Stimulated activated CD4-positive, alpha-beta T cell treated with anti-CD3 and anti-CD28 coated beads, Interleukin-4, amount 100 ng/mL, for 48 hours (primary cell): Measurements from ENCODE around the gene OR51E1.

Source experiments
- DNase-seq, 2 donors: peaks; one replicate each; pipeline ENCODE4 v3.0.0-alpha.2; 2020; ENCODE audit warnings: low read depth in 2 of 2

The OR51E1 gene, protein sequence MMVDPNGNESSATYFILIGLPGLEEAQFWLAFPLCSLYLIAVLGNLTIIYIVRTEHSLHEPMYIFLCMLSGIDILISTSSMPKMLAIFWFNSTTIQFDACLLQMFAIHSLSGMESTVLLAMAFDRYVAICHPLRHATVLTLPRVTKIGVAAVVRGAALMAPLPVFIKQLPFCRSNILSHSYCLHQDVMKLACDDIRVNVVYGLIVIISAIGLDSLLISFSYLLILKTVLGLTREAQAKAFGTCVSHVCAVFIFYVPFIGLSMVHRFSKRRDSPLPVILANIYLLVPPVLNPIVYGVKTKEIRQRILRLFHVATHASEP

GRCh38 chr11:4643682-4644081 is at the start of gene OR51E1:
OR51E1 (plus strand) TSS chr11:4643982; CDS start chr11:4652527, 8,545 bp downstream.
- DNase-seq, result no peak

DNA sequence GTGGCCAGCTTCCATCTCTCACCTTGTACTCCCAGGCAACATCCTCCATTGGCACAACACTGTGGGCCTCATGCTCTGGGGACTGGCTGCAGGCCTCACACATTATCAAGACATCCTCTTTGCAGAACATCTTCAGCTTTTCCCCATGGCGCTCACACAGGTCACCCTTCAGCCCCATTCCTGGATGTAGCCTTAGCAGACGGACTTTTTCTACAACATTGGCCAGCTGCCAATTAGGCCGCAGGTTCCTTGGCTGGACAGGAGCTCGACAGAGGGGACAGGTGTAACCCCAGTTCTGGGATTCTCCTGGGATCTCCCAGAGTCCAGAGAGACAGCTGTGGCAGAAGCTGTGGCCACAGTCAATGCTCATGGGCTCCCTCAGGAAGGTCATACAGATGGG is 38.7 kb upstream of the OR51E1 start:
- no peak for DNase-seq

DNA sequence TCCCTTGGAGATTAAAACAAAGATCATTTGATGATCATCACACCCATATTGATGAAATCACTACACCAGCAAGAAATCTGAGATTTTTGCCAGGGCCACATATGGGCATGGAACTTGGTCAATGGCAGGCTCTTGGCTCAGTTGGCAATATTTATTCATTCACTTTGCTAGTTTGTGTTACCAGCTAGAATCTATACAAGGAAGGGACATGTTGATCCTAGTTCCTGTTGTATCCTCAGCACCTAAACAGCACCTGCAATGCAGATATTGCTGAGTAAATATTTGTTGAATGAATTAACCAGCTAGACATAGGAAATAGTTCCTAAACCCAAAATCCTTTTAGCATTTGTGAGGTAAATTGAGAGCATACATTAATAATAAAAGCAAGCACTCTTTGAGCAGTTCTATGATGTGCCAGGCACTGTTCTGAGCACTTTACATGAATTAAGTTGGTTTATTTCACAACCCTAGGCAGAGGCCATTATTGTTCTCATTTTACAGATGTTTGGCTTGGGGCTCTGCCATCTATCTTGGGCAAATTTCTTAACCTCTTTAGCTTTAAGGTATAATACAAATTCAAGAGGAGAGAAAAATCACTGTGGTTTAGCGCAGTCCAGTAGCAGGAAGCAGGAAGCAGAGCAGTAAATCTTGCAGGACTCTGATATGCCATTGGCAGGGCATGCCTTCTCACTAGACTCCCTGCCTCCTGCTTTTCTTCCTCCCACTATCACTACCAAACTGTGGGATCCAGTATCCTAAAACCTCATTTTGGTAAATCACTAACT is 37.4 kb upstream of the OR51E1 start:
- DNase-seq, result no peak

DNA sequence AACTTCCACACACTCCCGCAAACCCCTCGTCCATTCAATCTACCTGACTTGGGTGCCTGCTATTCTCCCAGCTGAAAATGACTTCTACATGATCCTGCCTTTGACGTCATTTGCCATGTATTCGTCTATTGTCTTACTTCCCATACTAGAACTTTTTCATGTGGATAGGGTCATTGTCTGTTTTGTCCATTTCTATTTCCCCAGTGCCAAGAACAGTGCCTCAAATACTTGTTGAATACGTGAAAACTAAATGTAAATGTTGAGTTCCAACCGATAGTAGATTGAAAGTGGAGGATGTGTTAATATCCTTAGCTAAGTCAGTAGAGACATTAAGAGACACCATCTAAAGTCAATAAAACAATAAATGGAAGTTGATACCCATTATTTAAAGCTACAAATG is 36.7 kb upstream of the OR51E1 start:
- no peak for DNase-seq

DNA sequence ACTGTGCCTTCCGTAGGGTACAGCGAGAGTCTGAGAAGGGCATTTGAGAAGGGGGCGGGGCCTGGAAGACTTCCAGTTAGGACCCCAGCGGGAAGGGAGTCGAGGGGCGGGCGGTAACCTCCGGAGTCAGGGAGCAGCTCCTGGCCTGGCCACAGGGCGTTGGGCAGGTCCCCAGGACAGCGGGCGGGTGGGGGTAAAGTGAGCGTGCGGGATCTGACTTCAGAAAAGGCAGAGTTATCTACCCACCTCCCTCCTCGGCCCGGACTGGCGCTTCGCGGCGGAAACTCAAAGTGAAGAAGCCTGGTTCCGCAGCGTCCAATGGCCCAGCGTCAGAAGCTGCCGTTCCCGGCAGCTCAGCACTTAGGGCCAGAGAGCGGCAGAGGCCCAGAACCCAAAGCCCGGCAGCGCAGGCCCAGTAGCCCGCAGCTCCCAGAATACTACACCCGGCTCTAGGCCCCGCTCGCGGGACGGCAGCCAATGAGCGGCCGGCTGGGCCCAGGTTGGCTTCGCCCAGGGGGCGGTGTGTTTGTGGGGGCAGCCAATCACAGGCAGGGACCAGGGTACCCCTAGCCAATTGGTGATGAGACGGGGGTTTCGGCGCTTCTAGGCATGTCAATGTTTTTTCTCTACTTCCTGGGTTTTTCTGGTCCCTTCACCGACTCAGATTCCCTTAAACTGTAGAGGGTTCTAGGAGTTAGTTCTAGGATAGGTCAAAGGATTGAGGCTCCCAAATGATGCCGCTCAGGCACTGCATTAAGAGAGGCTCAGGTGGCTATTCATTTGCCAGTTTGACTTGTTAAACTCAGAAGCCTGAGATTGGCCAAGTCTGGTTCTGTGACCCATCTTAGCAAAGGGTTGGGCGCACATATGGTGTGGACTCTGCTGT is 35.8 kb upstream of the OR51E1 start, which contains the start of gene TRIM68:
TSS of gene TRIM68 (minus strand) at position 451 of the 886 bp plus-strand sequence. CDS start 2,727 bp downstream, outside the sequence.
- peak; percentile 85 to 92 for DNase-seq

DNA sequence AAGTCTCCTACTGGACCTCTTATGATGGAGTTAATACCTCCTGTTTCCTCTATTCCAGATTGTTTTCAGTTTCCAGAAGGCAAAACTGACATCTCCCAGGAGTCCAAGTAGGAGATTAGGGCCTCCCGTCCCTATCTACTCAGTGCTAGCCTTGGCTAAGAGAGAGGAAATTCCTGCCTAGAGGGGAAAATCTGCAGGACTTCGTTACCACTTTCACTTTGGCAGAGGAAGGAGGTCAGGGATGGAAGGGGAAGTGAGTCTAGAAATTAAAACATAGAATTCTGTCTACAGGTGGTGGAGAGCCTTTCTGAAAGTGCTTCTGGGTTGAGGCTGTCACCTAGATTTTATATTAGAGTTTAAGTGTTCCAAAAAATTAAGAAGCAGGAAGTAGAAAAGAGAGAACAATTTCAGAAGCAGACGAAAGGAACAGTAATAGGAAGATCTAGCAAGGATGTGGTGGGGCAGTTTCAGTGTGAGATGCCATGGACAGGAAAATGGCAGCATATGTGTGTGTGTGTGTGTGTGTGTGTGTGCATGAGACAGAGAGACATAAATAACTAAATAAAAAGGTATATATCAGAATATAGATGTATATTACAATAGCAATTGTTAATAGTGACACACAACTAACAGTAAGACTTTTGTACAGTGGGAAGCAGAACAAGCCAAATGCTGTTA is 33.4 kb upstream of the OR51E1 start:
- DNase-seq, result no peak

- no peak for DNase-seq
These were observed 31.8 kb upstream of the OR51E1 start for GRCh38 chr11:4611986-4612385.

- DNase-seq, result no peak
These were observed 27.8 kb upstream of the OR51E1 start for GRCh38 chr11:4615856-4616444.

DNA sequence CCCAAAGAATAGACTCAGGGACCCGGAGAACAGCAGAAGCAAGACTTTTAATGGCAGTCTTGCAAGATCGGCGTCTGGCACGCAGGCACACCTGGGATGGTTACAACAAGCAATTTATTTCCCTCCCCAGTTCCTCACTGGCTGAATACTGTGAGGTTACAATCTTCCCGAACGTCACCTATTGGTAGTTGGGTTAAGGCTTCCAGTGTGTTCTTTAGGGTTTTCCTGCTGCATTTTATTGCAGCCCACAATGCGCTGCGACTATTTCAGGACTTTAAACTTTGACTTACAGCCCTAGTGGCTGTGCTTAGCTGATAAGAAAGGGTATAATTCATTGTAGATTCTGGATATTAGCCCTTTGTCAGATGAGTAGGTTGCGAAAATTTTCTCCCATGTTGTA is 24.3 kb upstream of the OR51E1 start:
- DNase-seq, result no peak

GRCh38 chr11:4626207-4627099 is 17.3 kb upstream of the OR51E1 start:
- peak; percentile 54 to 57 for DNase-seq

GRCh38 chr11:4636136-4636535 is 7.6 kb upstream of the OR51E1 start:
- DNase-seq, result no peak

GRCh38 chr11:4636962-4637661 is 6.7 kb upstream of the OR51E1 start, which contains the start of gene OR51D1:
OR51D1 (plus strand) TSS chr11:4637477; CDS start chr11:4639791, 2,314 bp downstream.
- peak; percentile 45 to 64 for DNase-seq

DNA sequence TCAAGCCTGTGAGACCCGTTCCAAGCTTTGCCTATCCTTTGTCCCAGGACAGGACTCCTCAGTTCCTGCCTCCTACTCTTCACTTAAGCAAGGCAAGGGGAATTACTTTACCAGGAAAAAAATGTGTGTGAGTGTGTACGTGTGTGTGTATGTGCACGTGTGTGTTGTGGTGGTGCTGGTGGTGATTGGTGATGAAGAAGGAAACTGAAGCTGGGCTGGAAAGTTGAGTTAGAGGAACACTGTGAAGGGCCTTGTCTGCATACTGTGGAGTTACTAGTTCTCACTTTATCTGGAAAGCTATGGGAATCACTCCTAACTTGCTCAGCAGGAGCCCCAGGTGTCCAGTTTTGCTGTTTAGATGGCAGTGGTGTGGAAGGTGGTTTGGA is 6.1 kb upstream of the OR51E1 start:
- DNase-seq, result no peak

GRCh38 chr11:4639931-4640330 is 3.9 kb upstream of the OR51E1 start:
- DNase-seq, result no peak

- DNase-seq, result no peak
These were observed 2.3 kb upstream of the OR51E1 start for GRCh38 chr11:4641501-4641900.

- DNase-seq, result no peak
These were observed 1.7 kb upstream of the OR51E1 start for GRCh38 chr11:4642043-4642442.

- DNase-seq, result no peak
These were observed 706 bp upstream of the OR51E1 start for GRCh38 chr11:4643076-4643475.

DNA sequence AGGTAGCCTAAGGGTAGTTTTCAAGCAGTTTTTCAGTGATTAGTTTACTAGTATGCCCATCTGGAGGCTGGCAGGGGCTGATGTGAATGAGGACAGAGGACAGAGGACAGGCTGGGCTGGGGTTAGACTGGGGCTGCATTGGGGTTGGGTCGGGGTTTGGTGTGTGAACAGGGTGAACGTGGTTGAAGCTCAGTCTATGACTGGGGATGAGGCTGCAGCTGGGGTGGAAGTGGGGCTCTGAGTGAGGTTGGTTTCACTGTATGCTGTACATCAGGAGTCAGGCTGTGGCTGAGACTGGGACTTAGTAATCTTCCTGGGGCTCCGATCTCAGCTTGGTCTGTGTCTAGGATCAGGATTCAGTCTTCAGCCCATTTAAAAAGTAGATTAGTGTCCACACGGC is 451 bp downstream of the OR51E1 start:
- DNase-seq, result no peak

DNA sequence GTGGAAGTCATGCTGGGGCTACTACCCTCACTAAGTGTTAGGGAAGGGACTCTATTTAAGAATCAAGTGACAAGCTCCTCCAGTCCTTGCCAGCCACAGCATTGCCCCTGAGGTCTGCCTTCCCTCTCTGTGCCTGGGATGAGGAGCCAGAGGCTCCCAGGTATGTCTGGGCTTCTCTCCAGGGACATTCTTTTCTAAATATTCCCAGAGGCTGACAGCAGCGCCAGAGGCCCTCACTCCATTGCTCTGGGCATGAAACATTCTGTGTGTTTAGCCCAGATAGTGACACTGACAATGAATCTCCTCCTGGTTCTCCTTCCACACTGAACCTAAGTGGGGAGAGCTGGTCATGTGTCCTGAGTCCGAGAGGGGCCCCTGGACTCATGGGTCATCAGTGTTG is 2.2 kb downstream of the OR51E1 start:
- no peak for DNase-seq
